K562 (cell line): ENCODE results near the gene DNAAF8.

Experiments used
- BCL6 ChIP-seq: fragments of 250-450 bp; sonication (Bioruptor Pico); IDR thresholded peaks from 2 replicates; pipeline ENCODE4 v1.4.0; 2020
- FIP1L1 ChIP-seq: fragments of 200-400 bp; formaldehyde crosslinking; IDR thresholded peaks from 2 replicates; pipeline ENCODE4 v1.6.1; 2018; ENCODE audit warnings: mild to moderate bottlenecking, low read depth, low read length; ENCODE audit not compliant: poor library complexity, severe bottlenecking
- NR1H2 ChIP-seq: sonication (generic); formaldehyde crosslinking; IDR thresholded peaks from 2 replicates; pipeline ENCODE4 v1.4.0; 2020; ENCODE audit warnings: mild to moderate bottlenecking, missing genetic modification reagents
- POLR2AphosphoS5 ChIP-seq: IDR thresholded peaks from 2 replicates; pipeline ENCODE4 v1.6.1; 2011; ENCODE audit warnings: mild to moderate bottlenecking, low read depth, low read length, moderate library complexity; ENCODE audit not compliant: control insufficient read depth, insufficient read depth
- ZNF24 ChIP-seq: fragments of 450-650 bp; IDR thresholded peaks from 2 replicates; pipeline ENCODE4 v1.6.1; 2016
- TF ChIP-seq, protein P1 (sequence below): fragments of 150-350 bp; conservative IDR thresholded peaks from 2 replicates; pipeline ENCODE4 v1.6.1; 2014; ENCODE audit warnings: low read length
- TF ChIP-seq, protein P2 (sequence below), 3 experiments: IDR thresholded peaks in 2 of 3; conservative IDR thresholded peaks in 1 of 3; 2 replicates each; pipeline ENCODE4 v1.5.1; 2011 to 2012; ENCODE audit warnings: low read length in 3 of 3, mild to moderate bottlenecking in 3 of 3, control low read depth in 2 of 3, improper control_type of control experiment in 1 of 3, inconsistent platforms in 1 of 3, low read depth in 1 of 3, mixed read lengths in 1 of 3, moderate library complexity in 1 of 3; ENCODE audit not compliant: insufficient read depth in 2 of 3

- TF ChIP-seq, protein P1, sequence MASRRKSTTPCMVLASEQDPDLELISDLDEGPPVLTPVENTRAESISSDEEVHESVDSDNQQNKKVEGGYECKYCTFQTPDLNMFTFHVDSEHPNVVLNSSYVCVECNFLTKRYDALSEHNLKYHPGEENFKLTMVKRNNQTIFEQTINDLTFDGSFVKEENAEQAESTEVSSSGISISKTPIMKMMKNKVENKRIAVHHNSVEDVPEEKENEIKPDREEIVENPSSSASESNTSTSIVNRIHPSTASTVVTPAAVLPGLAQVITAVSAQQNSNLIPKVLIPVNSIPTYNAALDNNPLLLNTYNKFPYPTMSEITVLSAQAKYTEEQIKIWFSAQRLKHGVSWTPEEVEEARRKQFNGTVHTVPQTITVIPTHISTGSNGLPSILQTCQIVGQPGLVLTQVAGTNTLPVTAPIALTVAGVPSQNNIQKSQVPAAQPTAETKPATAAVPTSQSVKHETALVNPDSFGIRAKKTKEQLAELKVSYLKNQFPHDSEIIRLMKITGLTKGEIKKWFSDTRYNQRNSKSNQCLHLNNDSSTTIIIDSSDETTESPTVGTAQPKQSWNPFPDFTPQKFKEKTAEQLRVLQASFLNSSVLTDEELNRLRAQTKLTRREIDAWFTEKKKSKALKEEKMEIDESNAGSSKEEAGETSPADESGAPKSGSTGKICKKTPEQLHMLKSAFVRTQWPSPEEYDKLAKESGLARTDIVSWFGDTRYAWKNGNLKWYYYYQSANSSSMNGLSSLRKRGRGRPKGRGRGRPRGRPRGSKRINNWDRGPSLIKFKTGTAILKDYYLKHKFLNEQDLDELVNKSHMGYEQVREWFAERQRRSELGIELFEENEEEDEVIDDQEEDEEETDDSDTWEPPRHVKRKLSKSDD: no peak
- TF ChIP-seq, protein P2, sequence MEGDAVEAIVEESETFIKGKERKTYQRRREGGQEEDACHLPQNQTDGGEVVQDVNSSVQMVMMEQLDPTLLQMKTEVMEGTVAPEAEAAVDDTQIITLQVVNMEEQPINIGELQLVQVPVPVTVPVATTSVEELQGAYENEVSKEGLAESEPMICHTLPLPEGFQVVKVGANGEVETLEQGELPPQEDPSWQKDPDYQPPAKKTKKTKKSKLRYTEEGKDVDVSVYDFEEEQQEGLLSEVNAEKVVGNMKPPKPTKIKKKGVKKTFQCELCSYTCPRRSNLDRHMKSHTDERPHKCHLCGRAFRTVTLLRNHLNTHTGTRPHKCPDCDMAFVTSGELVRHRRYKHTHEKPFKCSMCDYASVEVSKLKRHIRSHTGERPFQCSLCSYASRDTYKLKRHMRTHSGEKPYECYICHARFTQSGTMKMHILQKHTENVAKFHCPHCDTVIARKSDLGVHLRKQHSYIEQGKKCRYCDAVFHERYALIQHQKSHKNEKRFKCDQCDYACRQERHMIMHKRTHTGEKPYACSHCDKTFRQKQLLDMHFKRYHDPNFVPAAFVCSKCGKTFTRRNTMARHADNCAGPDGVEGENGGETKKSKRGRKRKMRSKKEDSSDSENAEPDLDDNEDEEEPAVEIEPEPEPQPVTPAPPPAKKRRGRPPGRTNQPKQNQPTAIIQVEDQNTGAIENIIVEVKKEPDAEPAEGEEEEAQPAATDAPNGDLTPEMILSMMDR (IDR thresholded peaks at IDR 0.05 in 2 of 3, conservative IDR thresholded peaks at IDR 0.05 in 1 of 3; ENCODE audit: insufficient read depth in 2 of 3, low read depth in 1 of 3, low read length in 3 of 3): no peak
- TF ChIP-seq NR1H2 (CRISPR knock-in tag) (no peak), FIP1L1 (no peak), BCL6 (CRISPR knock-in tag) (no peak), POLR2AphosphoS5 (no peak), ZNF24 (no peak)
Observed at GRCh38 chr16:4762205-4762604, 27.9 kb downstream of the DNAAF8 start.
